ENCODE data around the gene TAS2R5. TPM values are rescaled to one million over a fixed set of nuclear protein-coding genes. Genes with fewer than 3 reads are reported as not detected.
"Not testable (repeated sequence)": the region's sequence is repeated elsewhere in the genome, so short reads cannot be mapped to it uniquely, and the experiment has no call there.

TAS2R5 gene
- not detected in 2 replicates for total RNA-seq (2014; rRNA removed; shearing (Covaris generic))

GRCh38 chr7:141789917-141790316, at the start of gene TAS2R5:
Gene TAS2R5 (plus strand): TSS chr7:141790217. CDS start chr7:141790362, 145 bp downstream.
- no peak for DNase-seq (ENCODE audit: low read depth)

DNA sequence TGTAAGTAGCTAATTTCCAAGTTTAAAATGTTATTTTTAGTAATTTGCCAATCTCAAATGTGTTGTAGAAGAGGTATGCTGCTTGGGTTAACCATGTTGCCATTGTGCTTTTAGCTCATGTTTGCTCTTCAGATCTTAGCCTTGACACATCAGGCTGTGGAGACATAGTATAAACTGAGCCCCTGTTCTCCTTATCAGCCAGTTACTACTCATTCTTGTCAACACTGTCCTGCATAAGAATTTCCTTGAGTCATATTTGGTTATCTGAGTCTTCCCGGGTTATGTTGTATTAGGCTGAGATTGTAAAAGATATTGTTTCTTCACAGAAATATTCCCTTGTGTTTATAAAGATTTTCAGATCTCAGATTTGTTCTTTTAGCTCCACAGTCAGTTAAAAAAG, 47.8 kb upstream of the TAS2R5 start:
- DNase-seq (ENCODE audit: low read depth), result no peak

- no peak for DNase-seq (ENCODE audit: low read depth)
Observed at GRCh38 chr7:141744131-141744530, 45.9 kb upstream of the TAS2R5 start.

DNA sequence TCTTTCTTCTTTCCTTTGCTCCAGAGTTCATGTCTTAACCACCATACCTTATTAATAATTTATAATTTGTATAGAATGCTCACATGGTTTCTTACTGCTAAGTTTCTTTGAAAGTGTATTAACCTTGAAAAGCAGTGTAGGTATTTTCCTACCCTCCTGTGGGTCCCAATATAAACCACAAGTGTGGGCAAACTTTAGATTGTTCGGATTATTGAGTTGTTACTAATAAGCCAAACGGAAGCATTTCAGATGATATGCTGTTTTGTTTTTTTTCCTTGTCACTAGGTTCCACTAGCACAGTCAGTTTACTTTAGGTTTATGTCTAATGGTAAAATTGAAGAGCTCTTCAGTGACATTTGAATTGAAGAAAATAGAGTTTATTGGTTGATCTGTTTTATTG, 41.6 kb upstream of the TAS2R5 start:
- DNase-seq (ENCODE audit: low read depth), result no peak

- DNase-seq (ENCODE audit: low read depth), result peak; percentile 28
Observed at GRCh38 chr7:141751904-141752303, 38.1 kb upstream of the TAS2R5 start.

DNA sequence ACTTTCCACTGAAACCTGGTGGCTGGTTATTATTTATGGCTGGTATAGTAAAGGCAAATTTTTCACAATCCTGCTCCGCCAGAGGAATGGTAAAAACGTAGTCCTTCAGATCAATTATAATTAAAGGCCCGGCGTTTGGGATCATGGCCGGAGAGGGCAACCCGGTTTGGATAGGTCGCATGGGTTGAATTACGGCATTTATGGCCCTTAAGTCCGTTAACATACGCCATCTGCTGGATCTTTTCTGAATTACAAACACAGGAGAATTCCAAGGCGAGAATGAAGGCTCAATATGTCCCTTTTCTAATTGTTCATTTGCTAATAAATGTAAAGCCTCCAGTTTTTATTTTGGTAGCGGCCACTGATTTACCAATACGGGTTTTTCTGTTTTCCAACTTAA, 37.4 kb upstream of the TAS2R5 start:
- DNase-seq (ENCODE audit: low read depth), result no peak

DNA sequence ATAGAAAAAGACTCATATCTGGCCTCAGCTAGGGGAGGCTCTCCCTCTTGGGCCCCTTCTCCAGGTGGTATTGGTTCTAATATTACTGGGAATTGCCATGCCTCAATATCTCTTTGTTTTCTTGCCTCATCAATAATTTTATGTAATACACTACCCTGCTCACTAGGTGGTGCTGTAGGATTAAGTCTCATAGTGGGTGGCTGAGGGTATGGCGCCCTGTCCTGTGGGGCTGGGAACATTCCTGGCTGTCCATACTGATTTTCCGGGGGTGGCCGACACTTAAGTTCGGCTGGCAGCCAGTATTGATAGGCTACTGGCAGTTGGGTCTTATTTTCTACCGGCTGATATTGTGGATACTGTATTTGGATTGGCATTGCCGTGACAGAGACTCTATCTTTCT, 35.1 kb upstream of the TAS2R5 start:
- DNase-seq (ENCODE audit: low read depth), result peak; percentile 21

GRCh38 chr7:141763797-141764196, 26.2 kb upstream of the TAS2R5 start, which contains the start of gene TAS2R3:
Gene TAS2R3 (plus strand): TSS chr7:141764097. CDS start chr7:141764159, 62 bp downstream.
- no peak for DNase-seq (ENCODE audit: low read depth)

- not testable (repeated sequence) for DNase-seq (ENCODE audit: low read depth)
Observed at GRCh38 chr7:141770083-141770583, 19.9 kb upstream of the TAS2R5 start.

DNA sequence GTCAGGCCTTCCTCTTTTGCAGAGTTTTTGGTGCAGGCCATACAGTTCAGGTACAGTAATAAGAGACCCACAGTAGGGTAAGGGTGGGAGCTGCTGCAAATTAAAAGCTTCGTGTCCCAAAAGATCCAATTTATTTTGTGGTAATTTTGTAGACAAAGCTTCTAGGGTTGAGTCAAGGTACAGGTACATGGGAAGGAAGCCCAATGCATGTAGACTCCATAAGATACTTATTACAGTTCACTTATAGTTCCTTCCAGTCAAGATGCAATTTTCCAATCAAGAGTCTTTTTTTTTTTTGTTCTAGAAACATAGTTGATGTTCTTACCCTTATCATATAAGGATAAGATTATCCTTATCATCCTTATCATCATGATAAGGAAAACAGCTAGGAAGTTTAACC, 13.6 kb upstream of the TAS2R5 start, which contains the start of gene TAS2R4:
Gene TAS2R4 (plus strand): TSS at position 301 of the 400 bp plus-strand sequence. CDS start 1,815 bp downstream, outside the sequence.
- no peak for DNase-seq (ENCODE audit: low read depth)

- peak; percentile 56 for DNase-seq (ENCODE audit: low read depth)
Observed at GRCh38 chr7:141785706-141786552, 4.1 kb upstream of the TAS2R5 start.

DNA sequence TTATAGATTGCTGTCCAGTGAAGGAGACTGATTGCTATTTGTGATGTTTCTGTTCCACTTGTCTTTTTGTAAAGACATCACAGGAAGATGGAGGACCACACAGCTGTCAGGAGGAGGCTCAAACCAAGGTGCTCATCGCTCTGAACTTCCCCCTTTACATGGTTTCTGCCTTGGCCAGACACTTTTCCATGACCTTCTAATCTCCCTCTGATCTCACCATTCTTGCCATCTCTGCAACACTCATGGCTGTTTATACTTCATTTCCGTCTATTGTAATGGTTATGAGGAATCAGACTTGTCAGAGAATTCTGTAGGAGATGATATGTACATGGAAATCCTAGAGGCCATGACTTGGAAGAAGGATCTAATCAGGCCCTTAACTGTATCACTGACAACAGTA, 1.7 kb upstream of the TAS2R5 start:
- DNase-seq (ENCODE audit: low read depth), result no peak

DNA sequence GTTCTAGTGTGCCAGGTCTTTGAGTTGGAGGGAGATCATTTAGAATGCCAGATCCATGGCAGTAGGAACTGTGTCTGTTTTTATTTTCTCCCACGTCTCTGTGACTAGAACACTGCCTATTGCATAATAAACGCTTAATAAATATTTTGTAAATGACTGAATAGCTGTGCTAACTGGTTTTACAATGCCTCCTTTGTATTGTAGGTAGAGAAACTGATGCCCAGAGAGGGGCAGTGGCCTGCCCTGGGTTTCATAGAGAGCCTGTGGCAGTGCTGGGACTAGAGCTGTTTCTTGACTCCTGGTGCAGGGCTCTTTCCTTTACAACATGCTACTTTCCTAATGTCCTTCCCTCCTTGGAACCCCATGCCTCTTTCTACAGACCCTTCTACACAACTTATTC, 2.5 kb downstream of the TAS2R5 start:
- no peak for DNase-seq (ENCODE audit: low read depth)

GRCh38 chr7:141820067-141820466, 30.1 kb downstream of the TAS2R5 start:
- DNase-seq (ENCODE audit: low read depth), result no peak

GRCh38 chr7:141822432-141822831, 32.4 kb downstream of the TAS2R5 start:
- DNase-seq (ENCODE audit: low read depth), result not testable (repeated sequence)

GRCh38 chr7:141837683-141838082, 47.7 kb downstream of the TAS2R5 start:
- DNase-seq (ENCODE audit: low read depth), result no peak

GRCh38 chr7:141838581-141838980, 48.6 kb downstream of the TAS2R5 start:
- no peak for DNase-seq (ENCODE audit: low read depth)

GRCh38 chr7:141839256-141839655, 49.2 kb downstream of the TAS2R5 start:
- DNase-seq (ENCODE audit: low read depth), result no peak

DNA sequence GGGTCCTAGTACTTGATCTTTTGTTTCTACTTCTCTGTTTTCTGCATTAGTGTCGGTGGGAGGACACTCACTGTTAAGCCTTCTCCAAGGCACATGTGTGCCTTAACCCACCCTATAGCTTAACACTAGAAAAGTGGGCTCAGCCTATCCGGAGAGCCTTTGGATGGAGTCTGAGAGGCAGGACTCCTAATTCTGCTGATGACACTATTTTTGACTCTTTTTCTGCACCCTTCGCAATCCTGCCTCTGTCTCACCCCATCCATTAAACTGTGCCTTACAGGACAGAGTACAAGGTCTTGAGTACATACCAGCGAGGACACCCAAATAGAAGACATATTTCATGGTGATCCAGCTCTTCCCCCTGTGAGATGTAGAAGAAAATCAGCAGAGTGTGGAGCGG, 50.7 kb downstream of the TAS2R5 start:
- DNase-seq (ENCODE audit: low read depth), result no peak
